CD4-positive, alpha-beta T cell treated with Interferon gamma for 1 hour (primary cell): Measurements from ENCODE around the gene SNX21.
A peak's percentile ranks its signal among the peaks of the same experiment; 100 is the strongest.
"Not testable (repeated sequence)": the region's sequence is repeated elsewhere in the genome, so short reads cannot be mapped to it uniquely, and the experiment has no call there.

Experiments used
- DNase-seq: peaks from one replicate; pipeline ENCODE4 v3.0.0-alpha.2; 2020

Gene SNX21

GRCh38 chr20:45851501-45851900 is 17.9 kb downstream of the SNX21 start:
- no peak for DNase-seq

- no peak for DNase-seq
Observed at GRCh38 chr20:45852326-45852725, 18.7 kb downstream of the SNX21 start.

GRCh38 chr20:45853484-45853883 is 19.9 kb downstream of the SNX21 start:
- no peak for DNase-seq

- DNase-seq, result peak; percentile 97
Observed at GRCh38 chr20:45857114-45857881, 23.7 kb downstream of the SNX21 start, which contains the start of the genes ACOT8 and ZSWIM3. Gene ACOT8, minus strand, starts transcription at chr20:45857392. Its CDS starts 77 bp downstream, at chr20:45857315. Gene ZSWIM3, plus strand, starts transcription at chr20:45857614. Its CDS starts 212 bp downstream, at chr20:45857826.

GRCh38 chr20:45857882-45858216 is 24.2 kb downstream of the SNX21 start:
- DNase-seq, result no peak

GRCh38 chr20:45859916-45860315 is 26.3 kb downstream of the SNX21 start:
- DNase-seq, result no peak

GRCh38 chr20:45860560-45861220 is 27.1 kb downstream of the SNX21 start:
- DNase-seq, result no peak

GRCh38 chr20:45861221-45862075 is 27.8 kb downstream of the SNX21 start:
- DNase-seq, result no peak

- DNase-seq, result no peak
Observed at GRCh38 chr20:45863543-45864470, 30.2 kb downstream of the SNX21 start.

- no peak for DNase-seq
Observed at GRCh38 chr20:45866454-45866853, 32.9 kb downstream of the SNX21 start.

- no peak for DNase-seq
Observed at GRCh38 chr20:45867136-45867818, 33.7 kb downstream of the SNX21 start.

- DNase-seq, result no peak
Observed at GRCh38 chr20:45867819-45868176, 34.2 kb downstream of the SNX21 start.

- no peak for DNase-seq
Observed at GRCh38 chr20:45872626-45873025, 39.0 kb downstream of the SNX21 start.

GRCh38 chr20:45873409-45874103 is 40.0 kb downstream of the SNX21 start:
- no peak for DNase-seq

- not testable (repeated sequence) for DNase-seq
Observed at GRCh38 chr20:45874104-45874481, 40.5 kb downstream of the SNX21 start.

GRCh38 chr20:45874576-45874975 is 41.0 kb downstream of the SNX21 start:
- no peak for DNase-seq

- DNase-seq, result no peak
Observed at GRCh38 chr20:45878076-45878761, 44.6 kb downstream of the SNX21 start.

- peak; percentile 97 for DNase-seq
Observed at GRCh38 chr20:45880988-45881788, 47.6 kb downstream of the SNX21 start, which contains the start of gene ZSWIM1. Gene ZSWIM1, plus strand, starts transcription at chr20:45881227. Its CDS starts 1,366 bp downstream, at chr20:45882593.

GRCh38 chr20:45882469-45883099 is 49.0 kb downstream of the SNX21 start:
- DNase-seq, result no peak
